ENCODE data around the gene CABP7. TPM values are rescaled to one million over a fixed set of nuclear protein-coding genes. Genes with fewer than 3 reads are reported as not detected.

The CABP7 gene
- total and polyA plus RNA-seq, 9 donors, result 0.04 to 0.23 (median 0.07) TPM; not detected in 6

DNA sequence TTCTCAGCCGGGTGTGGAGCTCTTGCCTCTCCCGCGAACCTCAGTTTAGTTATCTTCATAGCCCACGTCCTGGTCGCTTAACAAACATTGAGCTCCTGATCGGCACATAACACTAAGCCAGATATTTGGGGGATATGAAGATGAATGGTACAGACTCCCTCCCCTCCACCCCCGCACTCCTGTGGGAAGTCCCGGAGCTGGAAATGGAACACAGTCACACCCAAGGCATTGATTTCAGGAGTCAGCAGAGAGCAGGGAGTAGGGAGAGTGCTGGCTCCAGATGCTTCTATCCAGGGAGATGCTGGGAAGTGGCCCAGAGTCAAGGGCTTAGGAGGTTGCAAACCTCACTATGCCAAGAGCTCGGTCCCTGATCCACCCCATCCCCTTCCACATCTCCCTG is 26.1 kb upstream of the CABP7 start:
- peaks cover 11% of the 10 kb centered on the region for H3K4me1 ChIP-seq (ENCODE audit: insufficient read depth)
- H3K27ac ChIP-seq, result peak overlapping the region in 1 of 2 donors; percentile 6
- TF ChIP-seq POLR2A (IDR thresholded peaks at IDR 0.05), result no peak
- H3K36me3 ChIP-seq, result no peaks in the 10 kb centered on the region
- WGBS, 3 donors, result 7 to 16% (median 13%) methylated on average over 8 to 9 of the region's 9 CpGs
- DNase-seq, result peak in 4 of 5 donors; percentile 41 to 54 (median 48)
- no peaks in the 10 kb centered on the region for H3K9me3 ChIP-seq
- H3K4me3 ChIP-seq, result no peak overlapping the region
- H3K27me3 ChIP-seq, result no peaks in the 10 kb centered on the region
- intact Hi-C loops (cut with DNase I), result loop anchor here in 3 of 4 donors (5.0 to 10.0 kb wide), 3 partner anchors 309 to 391 kb away; partner anchors contain the start of gene HORMAD2 (in 1 of the 3)

DNA sequence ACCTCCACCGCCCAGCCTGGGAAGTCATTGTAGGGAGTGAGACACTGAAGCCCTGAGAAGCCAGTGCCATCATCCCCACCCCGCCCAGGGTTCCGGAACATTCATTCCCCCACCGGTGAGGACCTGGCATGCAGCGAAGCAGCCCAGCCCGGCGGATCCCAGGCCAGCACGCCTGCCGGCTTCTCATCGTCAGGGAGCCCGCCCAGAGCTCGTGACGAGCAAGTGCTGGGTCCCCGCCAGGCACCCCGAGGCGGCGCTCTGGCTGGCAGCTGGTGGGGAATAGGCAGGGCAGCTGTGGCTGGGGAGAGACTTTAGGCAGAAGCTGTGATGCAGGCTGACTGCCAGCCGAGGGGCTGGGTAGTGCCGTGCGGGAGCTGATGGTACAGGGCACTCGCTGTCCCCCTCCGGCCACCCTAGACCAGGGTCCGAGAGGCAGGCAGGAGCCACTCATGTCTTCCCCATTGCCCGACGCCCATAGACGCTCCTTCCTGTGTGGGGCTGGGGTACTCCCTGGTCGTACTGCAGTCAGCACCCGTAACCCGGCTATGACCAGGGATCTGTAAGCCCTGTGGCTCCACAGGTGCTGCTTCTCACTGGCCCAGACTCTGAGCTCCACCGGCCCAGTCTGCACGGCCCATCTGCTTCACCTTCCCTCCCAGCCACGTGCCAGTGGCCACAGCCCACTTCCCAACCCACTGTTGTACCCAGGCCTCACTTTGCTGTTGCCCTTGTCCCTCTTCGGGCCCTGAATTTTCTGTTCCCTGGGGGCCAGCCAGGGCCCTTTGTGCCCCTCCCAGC is 24.5 kb upstream of the CABP7 start:
- intact Hi-C loops (cut with DNase I), result loop anchor here in 2 of 4 donors (10.0 kb wide), 2 partner anchors 309 to 389 kb away; partner anchors contain the start of gene HORMAD2 (in 1 of the 2)
- Histone ChIP-seq H3K27me3 (no peaks in the 10 kb centered on the region), H3K36me3 (no peaks in the 10 kb centered on the region), H3K4me3 (no peak overlapping the region), H3K9me3 (no peaks in the 10 kb centered on the region), H3K4me1 (ENCODE audit: insufficient read depth) (peaks cover 11% of the 10 kb centered on the region), H3K27ac (no peak overlapping the region)
- 92 to 93% (median 93%) methylated on average over 33 of the region's 33 CpGs for WGBS, 3 donors
- TF ChIP-seq, protein P1, sequence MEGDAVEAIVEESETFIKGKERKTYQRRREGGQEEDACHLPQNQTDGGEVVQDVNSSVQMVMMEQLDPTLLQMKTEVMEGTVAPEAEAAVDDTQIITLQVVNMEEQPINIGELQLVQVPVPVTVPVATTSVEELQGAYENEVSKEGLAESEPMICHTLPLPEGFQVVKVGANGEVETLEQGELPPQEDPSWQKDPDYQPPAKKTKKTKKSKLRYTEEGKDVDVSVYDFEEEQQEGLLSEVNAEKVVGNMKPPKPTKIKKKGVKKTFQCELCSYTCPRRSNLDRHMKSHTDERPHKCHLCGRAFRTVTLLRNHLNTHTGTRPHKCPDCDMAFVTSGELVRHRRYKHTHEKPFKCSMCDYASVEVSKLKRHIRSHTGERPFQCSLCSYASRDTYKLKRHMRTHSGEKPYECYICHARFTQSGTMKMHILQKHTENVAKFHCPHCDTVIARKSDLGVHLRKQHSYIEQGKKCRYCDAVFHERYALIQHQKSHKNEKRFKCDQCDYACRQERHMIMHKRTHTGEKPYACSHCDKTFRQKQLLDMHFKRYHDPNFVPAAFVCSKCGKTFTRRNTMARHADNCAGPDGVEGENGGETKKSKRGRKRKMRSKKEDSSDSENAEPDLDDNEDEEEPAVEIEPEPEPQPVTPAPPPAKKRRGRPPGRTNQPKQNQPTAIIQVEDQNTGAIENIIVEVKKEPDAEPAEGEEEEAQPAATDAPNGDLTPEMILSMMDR (IDR thresholded peaks at IDR 0.05), result no peak
- no peak for TF ChIP-seq POLR2A (IDR thresholded peaks at IDR 0.05)
- TF ChIP-seq EP300 (IDR thresholded peaks at IDR 0.05), result no peak
- no peak for DNase-seq

DNA sequence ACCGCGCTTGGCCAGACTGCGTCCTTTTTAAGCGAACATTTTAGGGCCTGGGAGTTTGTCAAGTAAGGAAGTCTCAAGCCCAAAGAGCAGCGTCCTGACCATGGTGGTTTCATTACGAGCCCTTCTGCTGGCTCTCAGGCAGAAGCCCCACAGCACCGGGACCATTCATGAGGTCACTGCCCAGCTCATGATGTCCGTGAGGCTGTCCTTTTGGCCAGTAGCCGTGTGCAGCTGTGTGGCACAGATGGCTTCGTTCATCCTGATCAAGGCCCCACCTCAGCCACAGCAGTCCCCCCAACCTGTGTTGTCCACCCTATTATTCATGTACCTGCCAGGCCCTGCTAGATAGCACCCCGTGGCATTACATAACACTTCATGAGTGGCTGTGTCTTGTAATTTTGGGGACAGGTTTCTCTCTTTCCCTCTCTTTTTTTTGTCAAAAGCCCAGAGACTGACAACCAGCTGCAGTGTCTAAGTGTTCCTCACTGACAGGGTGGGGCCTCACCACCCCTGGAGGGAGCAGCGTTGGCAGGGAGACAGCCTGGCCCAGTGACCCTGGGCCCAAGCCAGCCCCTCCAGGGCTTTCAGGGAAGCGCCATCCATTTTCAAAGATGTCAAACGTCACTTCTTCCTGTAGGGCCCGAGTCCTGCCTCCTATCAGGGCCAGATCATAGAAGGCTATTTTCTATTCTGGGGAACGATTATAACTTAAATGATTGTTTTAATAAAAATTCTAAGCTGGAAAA is 21.8 kb upstream of the CABP7 start:
- H3K36me3 ChIP-seq, result no peaks in the 10 kb centered on the region
- no peak overlapping the region for H3K4me3 ChIP-seq
- H3K4me1 ChIP-seq (ENCODE audit: insufficient read depth), result peaks cover 9% of the 10 kb centered on the region
- 89 to 91% (median 89%) methylated on average over 16 of the region's 16 CpGs for WGBS, 3 donors
- no peak for DNase-seq
- no peak overlapping the region for H3K27ac ChIP-seq
- TF ChIP-seq EP300 (IDR thresholded peaks at IDR 0.05), result no peak
- H3K9me3 ChIP-seq, result no peaks in the 10 kb centered on the region
- H3K27me3 ChIP-seq, result no peaks in the 10 kb centered on the region
- intact Hi-C loops (cut with DNase I), result loop anchor here in 2 of 4 donors (10.0 kb wide), 2 partner anchors 307 to 387 kb away; partner anchors contain the start of gene HORMAD2 (in 1 of the 2)

DNA sequence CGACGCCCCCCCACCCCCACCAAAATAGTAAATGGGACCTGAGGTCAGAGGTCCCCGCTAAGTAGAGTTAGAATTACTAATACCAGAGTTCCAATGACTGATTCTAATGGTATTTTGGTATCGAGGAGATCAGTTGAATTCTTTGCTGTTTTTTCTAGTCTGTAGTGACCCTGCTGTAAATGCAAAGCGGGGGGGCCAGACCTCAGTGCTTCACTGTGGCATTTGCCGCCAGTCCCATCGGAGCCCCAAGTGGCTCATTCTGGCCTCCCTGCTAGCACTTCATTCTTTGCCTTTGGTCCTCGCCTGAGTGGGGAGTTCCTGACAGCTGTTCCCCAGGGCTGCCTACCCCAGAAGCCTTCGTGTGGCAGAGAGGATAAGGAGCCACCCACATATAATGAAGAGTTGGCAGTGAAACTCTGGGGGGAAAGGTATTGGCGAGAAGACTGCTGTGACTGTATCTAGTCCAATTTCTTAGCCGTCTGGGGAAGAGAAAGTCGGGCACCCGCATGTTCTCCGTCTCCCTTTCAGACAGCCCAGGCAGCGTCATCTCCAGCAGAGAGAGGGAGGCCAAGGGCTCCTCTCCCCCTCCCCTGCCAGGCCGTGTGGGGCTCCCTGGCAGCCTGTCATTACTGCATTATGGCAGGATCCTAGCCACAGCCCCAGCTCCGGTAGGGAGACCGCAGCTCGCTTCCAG is 19.4 kb upstream of the CABP7 start:
- no peak overlapping the region for H3K27ac ChIP-seq

DNA sequence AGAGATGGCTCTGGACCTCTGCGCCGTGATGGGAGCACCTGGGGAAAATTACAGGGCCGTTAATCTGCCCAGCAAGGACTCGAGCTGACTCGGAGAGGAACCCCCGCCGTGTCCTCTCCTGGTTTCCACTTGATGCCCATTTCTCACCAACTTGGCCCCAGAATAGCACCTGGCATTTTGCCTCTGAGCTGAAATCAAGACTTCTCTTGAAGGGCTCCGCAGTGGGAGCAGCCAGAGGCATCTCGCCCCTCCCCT is 19.0 kb upstream of the CABP7 start:
- DNase-seq, result no peak
- Histone ChIP-seq H3K27me3 (no peaks in the 10 kb centered on the region), H3K36me3 (no peaks in the 10 kb centered on the region), H3K4me1 (ENCODE audit: insufficient read depth) (no peaks in the 10 kb centered on the region), H3K9me3 (no peaks in the 10 kb centered on the region), H3K27ac (no peak overlapping the region), H3K4me3 (no peak overlapping the region)
- 39 to 57% (median 51%) methylated on average over 9 of the region's 9 CpGs for WGBS, 3 donors
- intact Hi-C loops (cut with DNase I), result no loop called here
- TF ChIP-seq, protein P1 (IDR thresholded peaks at IDR 0.05), result no peak
- TF ChIP-seq POLR2A (IDR thresholded peaks at IDR 0.05), result no peak
- TF ChIP-seq EP300 (IDR thresholded peaks at IDR 0.05), result no peak

More for the DNA sequence above, 19.4 kb upstream of the CABP7 start:
- TF ChIP-seq, protein P1 (IDR thresholded peaks at IDR 0.05), result no peak
- no peak for TF ChIP-seq EP300 (IDR thresholded peaks at IDR 0.05)
- no peak for TF ChIP-seq POLR2A (IDR thresholded peaks at IDR 0.05)
- H3K36me3 ChIP-seq, result no peaks in the 10 kb centered on the region
- no peak overlapping the region for H3K4me3 ChIP-seq
- no peaks in the 10 kb centered on the region for H3K9me3 ChIP-seq
- H3K4me1 ChIP-seq (ENCODE audit: insufficient read depth), result no peaks in the 10 kb centered on the region
- 44 to 58% (median 50%) methylated on average over 19 of the region's 19 CpGs for WGBS, 3 donors
- DNase-seq, result no peak
- intact Hi-C loops (cut with DNase I), result no loop called here
- no peaks in the 10 kb centered on the region for H3K27me3 ChIP-seq
